ENCODE measurements around the gene RIPOR3. TPM values are rescaled to one million over a fixed set of nuclear protein-coding genes. Genes with fewer than 3 reads are reported as not detected.

The RIPOR3 gene
- total and polyA plus RNA-seq, 2 experiments from 2014 or later = 3.0 to 4.8 TPM

DNA sequence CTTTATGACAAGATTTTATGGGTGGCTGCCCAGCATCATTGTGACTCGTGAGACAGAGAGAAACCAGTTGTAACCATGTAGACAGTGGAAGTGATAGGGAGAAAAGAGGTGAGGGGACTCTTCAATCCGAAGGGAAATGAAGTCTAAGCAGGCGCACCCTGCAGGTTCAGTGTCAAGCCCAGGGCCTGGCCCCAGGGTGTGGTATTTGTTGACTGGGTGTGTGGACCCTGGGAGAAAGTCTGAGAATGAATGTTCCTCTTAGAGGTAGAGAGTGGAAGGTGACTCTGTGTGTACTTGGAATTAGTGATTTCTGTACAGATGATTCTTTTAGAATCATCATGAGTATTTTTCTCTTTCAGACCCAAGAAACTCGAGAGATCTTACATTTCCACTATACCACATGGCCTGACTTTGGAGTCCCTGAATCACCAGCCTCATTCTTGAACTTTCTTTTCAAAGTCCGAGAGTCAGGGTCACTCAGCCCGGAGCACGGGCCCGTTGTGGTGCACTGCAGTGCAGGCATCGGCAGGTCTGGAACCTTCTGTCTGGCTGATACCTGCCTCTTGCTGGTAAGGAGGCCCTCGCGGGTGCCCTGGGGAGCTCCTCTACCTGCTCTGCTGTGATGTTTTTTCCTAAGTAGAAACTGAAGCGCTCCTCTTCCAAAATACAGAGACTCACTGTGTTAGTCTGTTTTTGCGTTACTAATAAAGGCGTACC is 113.1 kb downstream of the RIPOR3 start:
- H3K27me3 ChIP-seq = no peaks in the 10 kb centered on the region
- no peaks in the 10 kb centered on the region for H3K9me3 ChIP-seq (ENCODE audit: low read depth)
- peaks cover 35% of the 10 kb centered on the region for H3K36me3 ChIP-seq
- TF ChIP-seq, protein P1, sequence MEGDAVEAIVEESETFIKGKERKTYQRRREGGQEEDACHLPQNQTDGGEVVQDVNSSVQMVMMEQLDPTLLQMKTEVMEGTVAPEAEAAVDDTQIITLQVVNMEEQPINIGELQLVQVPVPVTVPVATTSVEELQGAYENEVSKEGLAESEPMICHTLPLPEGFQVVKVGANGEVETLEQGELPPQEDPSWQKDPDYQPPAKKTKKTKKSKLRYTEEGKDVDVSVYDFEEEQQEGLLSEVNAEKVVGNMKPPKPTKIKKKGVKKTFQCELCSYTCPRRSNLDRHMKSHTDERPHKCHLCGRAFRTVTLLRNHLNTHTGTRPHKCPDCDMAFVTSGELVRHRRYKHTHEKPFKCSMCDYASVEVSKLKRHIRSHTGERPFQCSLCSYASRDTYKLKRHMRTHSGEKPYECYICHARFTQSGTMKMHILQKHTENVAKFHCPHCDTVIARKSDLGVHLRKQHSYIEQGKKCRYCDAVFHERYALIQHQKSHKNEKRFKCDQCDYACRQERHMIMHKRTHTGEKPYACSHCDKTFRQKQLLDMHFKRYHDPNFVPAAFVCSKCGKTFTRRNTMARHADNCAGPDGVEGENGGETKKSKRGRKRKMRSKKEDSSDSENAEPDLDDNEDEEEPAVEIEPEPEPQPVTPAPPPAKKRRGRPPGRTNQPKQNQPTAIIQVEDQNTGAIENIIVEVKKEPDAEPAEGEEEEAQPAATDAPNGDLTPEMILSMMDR (IDR thresholded peaks at IDR 0.05; ENCODE audit: low read depth, low read length) = no peak
- H3K27ac ChIP-seq = no peak overlapping the region
- peaks cover 2% of the 10 kb centered on the region for H3K4me1 ChIP-seq (ENCODE audit: low read depth)
- H3K4me3 ChIP-seq = no peak overlapping the region
- no peak for DNase-seq (ENCODE audit: low read depth in 1 of 2, low spot score in 1 of 2)

DNA sequence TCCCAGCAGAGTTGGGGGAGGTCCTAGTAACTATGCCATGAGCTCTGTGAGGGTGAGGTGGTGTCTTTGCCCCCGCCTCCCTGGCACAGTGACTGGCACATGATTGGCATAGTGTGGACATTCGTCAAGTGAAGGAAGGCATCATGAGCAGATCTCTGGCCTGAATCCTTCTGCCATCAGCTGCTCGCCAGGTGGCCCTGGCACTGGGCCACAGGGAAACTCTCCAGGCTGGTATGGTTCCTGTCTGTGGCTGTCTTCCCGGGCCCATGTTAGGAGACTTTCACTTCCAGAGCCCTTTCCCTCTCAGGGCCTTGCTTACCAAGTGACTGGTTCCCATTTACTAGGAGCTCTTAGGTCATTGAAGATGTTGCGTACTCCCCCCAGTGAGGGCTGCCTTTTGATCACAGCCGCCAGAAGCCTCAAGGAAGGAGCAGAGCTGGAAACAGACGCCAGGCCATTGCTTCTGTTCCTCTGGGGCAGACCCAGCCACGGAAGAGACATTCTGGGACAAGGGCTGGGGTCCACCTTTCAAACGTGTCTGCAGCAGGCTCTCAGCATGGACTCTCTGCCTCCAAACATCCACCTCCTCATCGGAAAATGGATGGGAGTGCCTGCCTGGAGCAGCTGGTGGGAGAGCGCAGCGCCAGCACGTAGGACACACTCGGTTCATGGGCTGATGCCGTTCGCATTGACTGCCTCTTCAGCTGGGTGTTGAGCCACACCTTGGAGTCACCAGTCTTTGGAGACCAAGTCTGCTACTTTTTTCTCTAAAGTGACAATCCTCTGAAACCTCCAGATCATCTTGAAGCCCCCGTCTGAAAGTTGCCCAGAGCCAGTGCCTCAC is 113.9 kb downstream of the RIPOR3 start:
- peaks cover 29% of the 10 kb centered on the region for H3K36me3 ChIP-seq
- TF ChIP-seq, protein P1 (IDR thresholded peaks at IDR 0.05; ENCODE audit: low read depth, low read length) = no peak

DNA sequence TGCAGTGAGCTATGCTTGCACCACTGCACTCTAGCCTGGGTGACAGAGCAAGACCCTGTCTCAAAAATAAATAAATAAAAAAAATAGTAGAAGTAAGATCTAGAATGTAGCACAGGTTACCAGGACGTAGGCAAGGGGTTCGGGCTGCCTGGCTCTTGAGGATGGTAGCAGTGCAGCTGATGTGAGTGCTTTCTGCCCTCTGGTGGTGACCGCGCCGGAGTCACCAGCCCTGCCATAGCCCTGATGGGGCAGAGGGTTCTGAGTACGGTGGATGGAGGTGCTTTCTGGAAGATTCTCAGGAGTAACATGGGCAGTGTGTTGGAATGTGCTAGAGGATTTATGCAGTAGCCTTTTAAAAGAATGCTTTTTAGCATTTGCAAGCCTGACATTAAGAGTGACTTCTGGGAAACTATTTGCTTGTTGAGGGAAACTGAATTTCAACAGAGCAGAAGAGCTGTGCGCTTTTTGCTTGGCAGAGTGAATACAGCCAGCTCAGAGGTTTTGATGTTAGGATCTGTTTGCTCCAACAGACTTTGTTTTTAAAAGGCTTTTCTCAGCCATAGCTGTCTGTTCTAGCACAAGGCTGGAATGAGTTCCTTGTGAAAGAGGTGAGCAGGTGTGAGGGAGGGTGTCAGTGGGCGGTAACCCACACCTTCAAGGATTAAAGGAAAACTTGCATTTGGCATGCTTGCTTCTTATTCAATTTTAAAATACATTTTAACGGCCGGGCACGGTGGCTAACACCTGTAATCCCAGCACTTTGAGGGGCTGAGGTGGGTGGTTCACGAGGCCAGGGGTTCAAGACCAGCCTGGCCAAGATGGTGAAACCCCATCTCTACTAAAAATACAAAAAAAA is 115.2 kb downstream of the RIPOR3 start:
- no peaks in the 10 kb centered on the region for H3K9me3 ChIP-seq (ENCODE audit: low read depth)
- peaks cover 21% of the 10 kb centered on the region for H3K36me3 ChIP-seq
- H3K4me1 ChIP-seq (ENCODE audit: low read depth) = peaks cover 9% of the 10 kb centered on the region
- H3K27me3 ChIP-seq = no peaks in the 10 kb centered on the region
- TF ChIP-seq, protein P1 (IDR thresholded peaks at IDR 0.05; ENCODE audit: low read depth, low read length) = peak; percentile 77
- H3K27ac ChIP-seq = no peak overlapping the region
- peak; percentile 64 to 75 for DNase-seq (ENCODE audit: low read depth in 1 of 2, low spot score in 1 of 2)
- H3K4me3 ChIP-seq = no peak overlapping the region

More for the DNA sequence above, 113.9 kb downstream of the RIPOR3 start:
- Histone ChIP-seq H3K4me1 (ENCODE audit: low read depth) (peaks cover 9% of the 10 kb centered on the region), H3K4me3 (no peak overlapping the region), H3K27ac (no peak overlapping the region), H3K27me3 (no peaks in the 10 kb centered on the region), H3K9me3 (ENCODE audit: low read depth) (no peaks in the 10 kb centered on the region)
- no peak for DNase-seq (ENCODE audit: low read depth in 1 of 2, low spot score in 1 of 2)

DNA sequence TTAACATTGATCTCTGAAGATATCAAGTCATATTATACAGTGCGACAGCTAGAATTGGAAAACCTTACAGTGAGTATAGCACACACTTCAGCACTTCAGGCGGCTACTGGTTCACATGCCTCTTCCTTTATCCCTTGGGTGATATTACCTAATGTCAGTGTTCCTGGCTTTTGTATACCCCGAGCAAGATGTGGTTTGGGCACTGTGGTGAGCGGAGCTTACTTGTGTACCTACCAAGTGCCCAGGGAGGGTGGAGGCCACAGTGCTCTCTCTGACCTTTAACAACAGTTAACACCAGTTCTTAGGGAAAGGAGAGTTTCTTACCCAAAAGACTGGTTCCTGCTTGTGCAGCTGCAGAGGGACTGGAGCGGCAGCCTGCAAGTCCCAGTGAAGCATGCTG is 116.8 kb downstream of the RIPOR3 start:
- H3K4me1 ChIP-seq (ENCODE audit: low read depth) = peaks cover 9% of the 10 kb centered on the region
- no peaks in the 10 kb centered on the region for H3K9me3 ChIP-seq (ENCODE audit: low read depth)
- H3K27me3 ChIP-seq = no peaks in the 10 kb centered on the region
- no peak overlapping the region for H3K27ac ChIP-seq
- H3K36me3 ChIP-seq = peaks cover 18% of the 10 kb centered on the region
- DNase-seq (ENCODE audit: low read depth in 1 of 2, low spot score in 1 of 2) = no peak
- TF ChIP-seq, protein P1 (IDR thresholded peaks at IDR 0.05; ENCODE audit: low read depth, low read length) = no peak
- no peak overlapping the region for H3K4me3 ChIP-seq

DNA sequence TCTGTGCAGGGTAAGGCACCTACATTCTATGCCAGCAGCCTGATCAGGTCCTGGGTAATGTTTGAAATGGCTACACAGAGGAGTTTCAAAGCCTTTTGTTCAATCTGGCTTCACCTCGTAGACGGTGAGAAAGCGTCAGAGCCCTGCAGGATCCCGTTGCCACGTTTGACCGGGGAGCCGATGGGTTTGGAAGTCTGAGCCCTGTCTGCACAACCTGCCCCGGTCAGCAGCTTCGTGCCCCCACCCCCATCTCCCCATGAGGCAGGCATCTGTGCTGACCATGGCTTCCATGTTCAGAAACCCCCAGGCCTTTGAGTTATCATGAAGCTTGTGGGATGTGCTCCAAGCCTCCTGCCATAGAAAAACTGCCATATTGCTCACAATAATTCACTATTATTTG is 117.2 kb downstream of the RIPOR3 start:
- DNase-seq (ENCODE audit: low read depth in 1 of 2, low spot score in 1 of 2) = no peak
- TF ChIP-seq, protein P1 (IDR thresholded peaks at IDR 0.05; ENCODE audit: low read depth, low read length) = no peak
- Histone ChIP-seq H3K9me3 (ENCODE audit: low read depth) (no peaks in the 10 kb centered on the region), H3K4me3 (no peak overlapping the region), H3K27ac (peak overlapping the region; percentile 56), H3K4me1 (ENCODE audit: low read depth) (peaks cover 9% of the 10 kb centered on the region), H3K27me3 (no peaks in the 10 kb centered on the region), H3K36me3 (peaks cover 13% of the 10 kb centered on the region)

Data from cardiac muscle cell (in vitro differentiated cells and primary cell).